ENCODE results near the gene CXCL16. TPM values are rescaled to one million over a fixed set of nuclear protein-coding genes. Genes with fewer than 3 reads are reported as not detected.

Gene CXCL16
- total RNA-seq, 1 experiment from 2014 or later = 4.5 TPM

GRCh38 chr17:4738136-4739121 is 1.3 kb downstream of the CXCL16 start:
- H3K36me3 Mint-ChIP-seq (ENCODE audit: insufficient read depth in 1 of 3, low read depth in 3 of 3) = peaks cover 0 to 3% (median 2%) of the 10 kb centered on the region in 3 experiments; a peak in 1 of 7 replicates
- Histone ChIP-seq H3K4me2 (ENCODE audit: insufficient read depth, insufficient read length, low read length) (peak overlapping the region; percentile 72), H3K14ac (ENCODE audit: insufficient read depth, low read length) (no peak overlapping the region), H3K4me1 (ENCODE audit: insufficient read depth, low read length) (no peaks in the 10 kb centered on the region), H3K9me3 (ENCODE audit: control insufficient read depth, low read depth, low read length) (no peaks in the 10 kb centered on the region), H3K23ac (ENCODE audit: insufficient read length, low read depth, low read length) (no peak overlapping the region), H3K56ac (ENCODE audit: insufficient read length, low read depth, low read length) (no peak overlapping the region), H2BK12ac (ENCODE audit: insufficient read length, low read depth, low read length) (no peak overlapping the region), H2BK20ac (ENCODE audit: low read depth, low read length, poor library complexity, severe bottlenecking) (no peak overlapping the region), H4K20me1 (ENCODE audit: control insufficient read depth, insufficient read depth, insufficient read length) (no peaks in the 10 kb centered on the region), H2BK120ac (ENCODE audit: low read depth, low read length, poor library complexity, severe bottlenecking) (no peak overlapping the region), H3K4ac (ENCODE audit: low read depth, low read length) (no peak overlapping the region), H4K8ac (replicated peaks; ENCODE audit: insufficient read length, low read depth, low read length) (no peak overlapping the region), H2AFZ (ENCODE audit: low read length) (no peak overlapping the region), H4K5ac (ENCODE audit: insufficient read length, low read depth, low read length) (no peak overlapping the region), H2BK5ac (ENCODE audit: insufficient read length, low read length) (no peak overlapping the region), H3K23me2 (ENCODE audit: insufficient read length, low read depth, low read length, poor library complexity, severe bottlenecking) (peaks cover 11% of the 10 kb centered on the region), H3K79me2 (ENCODE audit: insufficient read depth, low read length) (no peaks in the 10 kb centered on the region), H4K91ac (ENCODE audit: insufficient read length, low read depth, low read length) (no peak overlapping the region), H2BK15ac (ENCODE audit: low read depth, low read length) (no peak overlapping the region), H3K79me1 (ENCODE audit: insufficient read depth, low read depth, low read length, poor library complexity, severe bottlenecking) (no peaks in the 10 kb centered on the region), H3T11ph (ENCODE audit: low read length) (no peak overlapping the region), H3K9ac (ENCODE audit: extremely low read depth, insufficient read length, low read length) (no peak overlapping the region), H3K27me3 (ENCODE audit: insufficient read depth, low read length) (peaks cover 35% of the 10 kb centered on the region), H2AK5ac (ENCODE audit: insufficient read length, low read length) (no peak overlapping the region), H3K27ac (ENCODE audit: insufficient read length, low read depth, low read length) (no peak overlapping the region), H3K18ac (ENCODE audit: insufficient read length, low read depth, low read length) (no peak overlapping the region)
- H3K4me1 Mint-ChIP-seq = peaks cover 11 to 16% of the 10 kb centered on the region in 2 experiments; a peak in 3 of 4 replicates
- no peak for DNase-seq
- peak overlapping the region; percentile 62 to 85 for H3K4me3 Mint-ChIP-seq
- TF ChIP-seq CTCF (conservative IDR thresholded peaks at IDR 0.05) = no peak
- H3K27me3 Mint-ChIP-seq (ENCODE audit: low read depth) = peaks cover 83% of the 10 kb centered on the region
- no peak overlapping the region for H3K27ac Mint-ChIP-seq
- no peaks in the 10 kb centered on the region for H3K9me3 Mint-ChIP-seq
- no CpG with 5 or more reads among the region's 41 CpGs for WGBS (ENCODE audit: extremely low coverage, insufficient read length, low lambda C conversion rate)

All from H9 (cell line).